Loucy (cell line): ENCODE results near the gene PHACTR1.

Experiments used
- H2AFZ ChIP-seq: fragments of 200-600 bp; sonication (generic); 2 replicates; pipeline ENCODE4 v1.6.0; 2016; ENCODE audit warnings: antibody characterized with exemption, mild to moderate bottlenecking, low read length, moderate library complexity
- H3F3A ChIP-seq: fragments of 200-600 bp; 2 replicates; pipeline ENCODE4 v1.6.0; 2016; ENCODE audit warnings: antibody characterized with exemption, low read depth, mild to moderate bottlenecking
- H3K27me3 ChIP-seq: fragments of 200-600 bp; sonication (generic); 2 replicates; pipeline ENCODE4 v1.6.1; 2014; ENCODE audit warnings: low read length, mild to moderate bottlenecking; ENCODE audit not compliant: insufficient read depth, poor library complexity, severe bottlenecking
- H3K36me3 ChIP-seq: fragments of 200-600 bp; sonication (generic); 2 replicates; pipeline ENCODE4 v1.6.1; 2016; ENCODE audit warnings: low read length; ENCODE audit not compliant: insufficient read depth
- H3K4me1 ChIP-seq: fragments of 200-600 bp; sonication (generic); 2 replicates; pipeline ENCODE4 v1.5.1; 2014; ENCODE audit warnings: low read length, mild to moderate bottlenecking; ENCODE audit not compliant: insufficient read depth, poor library complexity, severe bottlenecking
- H3K4me2 ChIP-seq: fragments of 200-600 bp; sonication (generic); 2 replicates; pipeline ENCODE4 v1.6.0; 2014; ENCODE audit warnings: antibody characterized with exemption, low read length, low read depth, mild to moderate bottlenecking; ENCODE audit not compliant: poor library complexity, severe bottlenecking
- H3K4me3 ChIP-seq: fragments of 200-600 bp; sonication (generic); 2 replicates; pipeline ENCODE4 v1.5.1; 2014; ENCODE audit warnings: low read length, mild to moderate bottlenecking, mixed read lengths; ENCODE audit not compliant: poor library complexity, severe bottlenecking
- H3K79me2 ChIP-seq: fragments of 200-600 bp; sonication (generic); 2 replicates; pipeline ENCODE4 v1.6.1; 2014; ENCODE audit warnings: low read length; ENCODE audit not compliant: insufficient read depth
- H3K9ac ChIP-seq: fragments of 200-600 bp; sonication (generic); 2 replicates; pipeline ENCODE4 v1.6.0; 2014; ENCODE audit warnings: mild to moderate bottlenecking, low read depth, low read length, moderate library complexity; ENCODE audit not compliant: poor library complexity, severe bottlenecking
- H3K9me2 ChIP-seq: fragments of 200-600 bp; sonication (generic); replicated peaks from 2 replicates; pipeline ENCODE4 v1.6.1; 2016; ENCODE audit warnings: low read depth, low read length, mixed read lengths
- H3K9me3 ChIP-seq: fragments of 200-600 bp; sonication (generic); 2 replicates; pipeline ENCODE4 v1.6.1; 2014; ENCODE audit warnings: mild to moderate bottlenecking, antibody characterized with exemption, low read length, low read depth; ENCODE audit not compliant: insufficient read depth
- H4K20me1 ChIP-seq: fragments of 200-600 bp; sonication (generic); 2 replicates; pipeline ENCODE4 v1.6.0; 2014; ENCODE audit warnings: antibody characterized with exemption, low read length, mild to moderate bottlenecking; ENCODE audit not compliant: insufficient read depth, poor library complexity, severe bottlenecking
- CTCF ChIP-seq: fragments of 200-600 bp; sonication (generic); conservative IDR thresholded peaks from 2 replicates; pipeline ENCODE4 v1.5.1; 2014; ENCODE audit warnings: mild to moderate bottlenecking, antibody characterized with exemption, low read length
- EZH2phosphoT487 ChIP-seq: fragments of 200-600 bp; IDR thresholded peaks from 2 replicates; pipeline ENCODE4 v1.6.1; 2018; ENCODE audit warnings: antibody characterized with exemption, mild to moderate bottlenecking, moderate library complexity, borderline replicate concordance

The PHACTR1 gene

GRCh38 chr6:12992770-12993169, 276.2 kb downstream of the PHACTR1 start:
- Histone ChIP-seq H3K36me3 (no peaks in the 10 kb centered on the region), H3K4me2 (no peak overlapping the region), H3F3A (no peaks in the 10 kb centered on the region), H3K9ac (no peak overlapping the region), H4K20me1 (no peaks in the 10 kb centered on the region), H3K79me2 (no peaks in the 10 kb centered on the region), H2AFZ (no peak overlapping the region), H3K4me1 (no peaks in the 10 kb centered on the region), H3K9me3 (peaks cover 2% of the 10 kb centered on the region; the same call in 1 of the 2 replicates), H3K9me2 (no peaks in the 10 kb centered on the region), H3K27me3 (no peaks in the 10 kb centered on the region), H3K4me3 (no peak overlapping the region)
- TF ChIP-seq CTCF, result no peak
- TF ChIP-seq EZH2phosphoT487, result no peak

GRCh38 chr6:12993283-12993898, 276.8 kb downstream of the PHACTR1 start:
- TF ChIP-seq CTCF (no peak), EZH2phosphoT487 (no peak)
- Histone ChIP-seq H3K27me3 (no peaks in the 10 kb centered on the region), H3K9me2 (no peaks in the 10 kb centered on the region), H3K36me3 (no peaks in the 10 kb centered on the region), H4K20me1 (no peaks in the 10 kb centered on the region), H3K4me1 (no peaks in the 10 kb centered on the region), H3K4me3 (no peak overlapping the region), H3K9me3 (peaks cover 2% of the 10 kb centered on the region; the same call in 1 of the 2 replicates), H3F3A (no peaks in the 10 kb centered on the region), H3K79me2 (no peaks in the 10 kb centered on the region), H3K4me2 (no peak overlapping the region), H2AFZ (no peak overlapping the region), H3K9ac (no peak overlapping the region)

GRCh38 chr6:12995419-12995818, 278.9 kb downstream of the PHACTR1 start:
- Histone ChIP-seq H3K4me2 (no peak overlapping the region), H3F3A (no peaks in the 10 kb centered on the region), H3K36me3 (no peaks in the 10 kb centered on the region), H3K4me3 (no peak overlapping the region), H2AFZ (no peak overlapping the region), H3K27me3 (no peaks in the 10 kb centered on the region), H3K9ac (no peak overlapping the region), H4K20me1 (no peaks in the 10 kb centered on the region), H3K79me2 (no peaks in the 10 kb centered on the region), H3K9me2 (no peaks in the 10 kb centered on the region), H3K9me3 (peaks cover 2% of the 10 kb centered on the region; the same call in 1 of the 2 replicates), H3K4me1 (no peaks in the 10 kb centered on the region)
- TF ChIP-seq CTCF, result no peak
- TF ChIP-seq EZH2phosphoT487, result no peak
